Left ventricle myocardium inferior (tissue), 1 donor: Measurements from ENCODE around the gene MASP1. TPM values are rescaled to one million over a fixed set of nuclear protein-coding genes. Genes with fewer than 3 reads are reported as not detected.
A peak's percentile ranks its signal among the peaks of the same experiment; 100 is the strongest.

Experiments
- DNase-seq: peaks from one replicate; pipeline ENCODE4 v3.0.0-alpha.2; 2020
- H3K27ac ChIP-seq: fragments of 200-600 bp; replicated peaks from 2 replicates; pipeline ENCODE4 v1.8.0; 2021
- H3K27me3 ChIP-seq: fragments of 200-600 bp; 2 replicates; pipeline ENCODE4 v1.8.0; 2021; ENCODE audit warnings: low read depth
- H3K36me3 ChIP-seq: fragments of 200-600 bp; 2 replicates; pipeline ENCODE4 v1.8.0; 2021
- H3K4me1 ChIP-seq: fragments of 200-600 bp; 2 replicates; pipeline ENCODE4 v1.8.0; 2021
- H3K4me3 ChIP-seq: fragments of 200-600 bp; 2 replicates; pipeline ENCODE4 v1.8.0; 2021; ENCODE audit warnings: mild to moderate bottlenecking, moderate library complexity
- H3K9me3 ChIP-seq: fragments of 200-600 bp; replicated peaks from 2 replicates; pipeline ENCODE4 v1.8.0; 2021
- intact Hi-C: fragments of 100-400 bp; cut with micrococcal nuclease; formaldehyde crosslinking; loops from one replicate; pipeline ENCODE4 v1.11.0; 2022
- total RNA-seq: library from RNA; stranded (reverse); fragmentation: NEBNext Ultra II Directional; extraction: Animal tissue kit (Norgen Biotek cat#: 25700); gene quantifications from one replicate; pipeline ENCODE4 v1.2.1, GENCODE V29; 2021
- TF ChIP-seq, protein P1 (sequence below): fragments of 200-600 bp; IDR thresholded peaks from 2 replicates; pipeline ENCODE4 v1.8.0; 2021; ENCODE audit warnings: antibody characterized with exemption, mild to moderate bottlenecking, borderline replicate concordance
- donor health status: DM: no; HTN: yes; CAD: no; lungs with severe emphysema.

MASP1 gene
- total RNA-seq, 1 donor from 2014 or later: 214 TPM

- Histone ChIP-seq H3K4me1 (no peaks in the 10 kb centered on the region), H3K27ac (no peak overlapping the region), H3K9me3 (peaks cover 9% of the 10 kb centered on the region), H3K36me3 (peaks cover 17% of the 10 kb centered on the region), H3K27me3 (no peaks in the 10 kb centered on the region), H3K4me3 (no peak overlapping the region)
- TF ChIP-seq, protein P1, sequence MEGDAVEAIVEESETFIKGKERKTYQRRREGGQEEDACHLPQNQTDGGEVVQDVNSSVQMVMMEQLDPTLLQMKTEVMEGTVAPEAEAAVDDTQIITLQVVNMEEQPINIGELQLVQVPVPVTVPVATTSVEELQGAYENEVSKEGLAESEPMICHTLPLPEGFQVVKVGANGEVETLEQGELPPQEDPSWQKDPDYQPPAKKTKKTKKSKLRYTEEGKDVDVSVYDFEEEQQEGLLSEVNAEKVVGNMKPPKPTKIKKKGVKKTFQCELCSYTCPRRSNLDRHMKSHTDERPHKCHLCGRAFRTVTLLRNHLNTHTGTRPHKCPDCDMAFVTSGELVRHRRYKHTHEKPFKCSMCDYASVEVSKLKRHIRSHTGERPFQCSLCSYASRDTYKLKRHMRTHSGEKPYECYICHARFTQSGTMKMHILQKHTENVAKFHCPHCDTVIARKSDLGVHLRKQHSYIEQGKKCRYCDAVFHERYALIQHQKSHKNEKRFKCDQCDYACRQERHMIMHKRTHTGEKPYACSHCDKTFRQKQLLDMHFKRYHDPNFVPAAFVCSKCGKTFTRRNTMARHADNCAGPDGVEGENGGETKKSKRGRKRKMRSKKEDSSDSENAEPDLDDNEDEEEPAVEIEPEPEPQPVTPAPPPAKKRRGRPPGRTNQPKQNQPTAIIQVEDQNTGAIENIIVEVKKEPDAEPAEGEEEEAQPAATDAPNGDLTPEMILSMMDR: no peak
- no peak for DNase-seq
- intact Hi-C loops: no loop called here
These were observed 17.1 kb downstream of the MASP1 start for GRCh38 chr3:187274315-187274976.

GRCh38 chr3:187271582-187271981 lies 20.0 kb downstream of the MASP1 start:
- peaks cover 22% of the 10 kb centered on the region for H3K9me3 ChIP-seq
- no peak overlapping the region for H3K4me3 ChIP-seq
- intact Hi-C loops: no loop called here
- H3K36me3 ChIP-seq: peaks cover 24% of the 10 kb centered on the region
- no peak overlapping the region for H3K27ac ChIP-seq
- no peak for DNase-seq
- H3K27me3 ChIP-seq: no peaks in the 10 kb centered on the region
- no peaks in the 10 kb centered on the region for H3K4me1 ChIP-seq
- TF ChIP-seq, protein P1: no peak

- intact Hi-C loops: no loop called here
- Histone ChIP-seq H3K27me3 (no peaks in the 10 kb centered on the region), H3K4me1 (peaks cover 18% of the 10 kb centered on the region), H3K27ac (no peak overlapping the region), H3K36me3 (peaks cover 24% of the 10 kb centered on the region), H3K4me3 (no peak overlapping the region), H3K9me3 (peaks cover 22% of the 10 kb centered on the region)
- no peak for DNase-seq
- TF ChIP-seq, protein P1: no peak
These were observed 22.1 kb downstream of the MASP1 start for GRCh38 chr3:187269486-187269885.

DNA sequence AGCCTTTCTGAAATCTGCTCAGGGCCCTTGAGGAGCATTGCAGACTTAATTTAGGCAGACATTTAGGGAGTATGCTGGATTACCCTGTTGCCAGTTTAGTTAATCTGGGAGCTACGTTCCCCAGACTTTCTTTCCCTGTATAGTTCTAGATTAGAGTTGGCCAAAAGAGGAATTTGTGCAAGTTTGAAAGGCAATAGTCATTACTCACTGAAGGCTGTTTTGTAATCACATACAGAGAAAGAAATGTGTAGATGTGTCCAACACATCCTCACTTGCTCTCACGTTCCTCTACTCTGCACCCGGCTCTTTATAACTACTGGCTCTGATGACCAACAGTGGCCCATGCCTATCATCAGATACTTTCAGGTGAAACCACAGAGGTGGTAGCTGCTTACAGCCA lies 24.2 kb downstream of the MASP1 start:
- DNase-seq: no peak
- TF ChIP-seq, protein P1: no peak
- Histone ChIP-seq H3K36me3 (peaks cover 24% of the 10 kb centered on the region), H3K27me3 (no peaks in the 10 kb centered on the region), H3K4me3 (no peak overlapping the region), H3K4me1 (peaks cover 40% of the 10 kb centered on the region), H3K9me3 (peaks cover 22% of the 10 kb centered on the region), H3K27ac (peak overlapping the region; percentile 1)
- intact Hi-C loops: no loop called here

- peaks cover 22% of the 10 kb centered on the region for H3K9me3 ChIP-seq
- H3K36me3 ChIP-seq: peaks cover 27% of the 10 kb centered on the region
- H3K4me3 ChIP-seq: no peak overlapping the region
- H3K27ac ChIP-seq: peak overlapping the region; percentile 77
- intact Hi-C loops: no loop called here
- TF ChIP-seq, protein P1: no peak
- H3K4me1 ChIP-seq: peaks cover 40% of the 10 kb centered on the region
- DNase-seq: no peak
- no peaks in the 10 kb centered on the region for H3K27me3 ChIP-seq
These were observed 24.8 kb downstream of the MASP1 start for GRCh38 chr3:187266691-187267090.
